Parathyroid adenoma (tissue), 2 donors: ENCODE results near the gene CC2D1B.

Experiments used
- H2AFZ ChIP-seq: fragments of 300-600 bp; sonication (generic); one replicate; pipeline ENCODE4 v1.7.0; 2017; ENCODE audit warnings: antibody characterized with exemption, mild to moderate bottlenecking
- H3K27ac ChIP-seq: fragments of 300-600 bp; sonication (generic); one replicate; pipeline ENCODE4 v1.7.0; 2017
- H3K27me3 ChIP-seq: fragments of 300-600 bp; sonication (generic); one replicate; pipeline ENCODE4 v1.7.0; 2017; ENCODE audit warnings: low read length; ENCODE audit not compliant: control insufficient read depth, insufficient read depth
- H3K36me3 ChIP-seq: fragments of 300-600 bp; sonication (generic); one replicate; pipeline ENCODE4 v1.7.0; 2017; ENCODE audit warnings: low read length; ENCODE audit not compliant: control insufficient read depth, insufficient read depth
- H3K4me1 ChIP-seq: fragments of 300-600 bp; sonication (generic); one replicate; pipeline ENCODE4 v1.7.0; 2017; ENCODE audit warnings: control low read depth
- H3K4me2 ChIP-seq: fragments of 300-600 bp; sonication (generic); one replicate; pipeline ENCODE4 v1.7.0; 2017; ENCODE audit warnings: low read length
- H3K4me3 ChIP-seq: fragments of 300-600 bp; sonication (generic); one replicate; pipeline ENCODE4 v1.7.0; 2017; ENCODE audit warnings: low read depth, low read length
- H3K79me2 ChIP-seq: fragments of 300-600 bp; sonication (generic); one replicate; pipeline ENCODE4 v1.7.0; 2017; ENCODE audit warnings: control low read depth
- H3K9ac ChIP-seq: fragments of 300-600 bp; sonication (generic); one replicate; pipeline ENCODE4 v1.7.0; 2017; ENCODE audit warnings: mild to moderate bottlenecking
- H3K9me3 ChIP-seq: fragments of 300-600 bp; sonication (generic); one replicate; pipeline ENCODE4 v1.7.0; 2017; ENCODE audit warnings: low read length; ENCODE audit not compliant: control insufficient read depth
- CTCF ChIP-seq: fragments of 300-600 bp; sonication (generic); IDR thresholded peaks from one replicate; pipeline ENCODE4 v1.7.0; 2017; ENCODE audit warnings: antibody characterized with exemption, mild to moderate bottlenecking
- donor health status: primary hyperparathyroidism.

CC2D1B gene

GRCh38 chr1:52364235-52364839, 1.7 kb downstream of the CC2D1B start:
- no peak overlapping the region for H3K4me3 ChIP-seq
- peaks cover 3% of the 10 kb centered on the region for H3K79me2 ChIP-seq
- H3K27me3 ChIP-seq = no peaks in the 10 kb centered on the region
- no peaks in the 10 kb centered on the region for H3K36me3 ChIP-seq
- H3K27ac ChIP-seq = no peak overlapping the region
- H3K4me1 ChIP-seq = no peaks in the 10 kb centered on the region
- peak overlapping the region; percentile 73 for H3K4me2 ChIP-seq
- no peak for TF ChIP-seq CTCF
- no peak overlapping the region for H3K9ac ChIP-seq
- no peak overlapping the region for H2AFZ ChIP-seq
- no peaks in the 10 kb centered on the region for H3K9me3 ChIP-seq

- Histone ChIP-seq H3K27me3 (no peaks in the 10 kb centered on the region), H2AFZ (no peak overlapping the region), H3K9me3 (no peaks in the 10 kb centered on the region), H3K27ac (no peak overlapping the region), H3K4me1 (no peaks in the 10 kb centered on the region), H3K9ac (no peak overlapping the region), H3K4me3 (no peak overlapping the region), H3K4me2 (no peak overlapping the region), H3K36me3 (no peaks in the 10 kb centered on the region), H3K79me2 (peaks cover 3% of the 10 kb centered on the region)
- no peak for TF ChIP-seq CTCF
These were observed 5.4 kb downstream of the CC2D1B start for GRCh38 chr1:52360595-52360968.

- Histone ChIP-seq H3K79me2 (peaks cover 3% of the 10 kb centered on the region), H3K27ac (no peak overlapping the region), H2AFZ (no peak overlapping the region), H3K9me3 (no peaks in the 10 kb centered on the region), H3K4me3 (no peak overlapping the region), H3K9ac (no peak overlapping the region), H3K4me2 (no peak overlapping the region), H3K4me1 (no peaks in the 10 kb centered on the region), H3K36me3 (no peaks in the 10 kb centered on the region), H3K27me3 (no peaks in the 10 kb centered on the region)
- TF ChIP-seq CTCF = no peak
These were observed 6.1 kb downstream of the CC2D1B start for GRCh38 chr1:52359676-52360594.

- H3K4me2 ChIP-seq = no peak overlapping the region
- H3K79me2 ChIP-seq = no peaks in the 10 kb centered on the region
- H3K9me3 ChIP-seq = no peaks in the 10 kb centered on the region
- no peaks in the 10 kb centered on the region for H3K27me3 ChIP-seq
- no peak overlapping the region for H3K4me3 ChIP-seq
- H3K9ac ChIP-seq = no peak overlapping the region
- H3K4me1 ChIP-seq = no peaks in the 10 kb centered on the region
- TF ChIP-seq CTCF = no peak
- no peak overlapping the region for H3K27ac ChIP-seq
- H3K36me3 ChIP-seq = no peaks in the 10 kb centered on the region
- H2AFZ ChIP-seq = no peak overlapping the region
These were observed 7.0 kb downstream of the CC2D1B start for GRCh38 chr1:52358851-52359497.
